Measurements from ENCODE around the gene MIOS. TPM values are rescaled to one million over a fixed set of nuclear protein-coding genes. Genes with fewer than 3 reads are reported as not detected.

MIOS gene
- total and polyA plus RNA-seq, 9 of the 15 experiments (the other 6 are each of a cell fraction or from before 2014, with no cell fraction given): 7.8 to 47.8 (median 30.6) TPM

GRCh38 chr7:7539711-7540110 lies 27.0 kb upstream of the MIOS start:
- DNase-seq (ENCODE audit: extremely low read depth in 1 of 4, low spot score in 3 of 4): no peak
- Histone ChIP-seq H3K4me1 (replicated peaks in 1 of 2; ENCODE audit: control insufficient read depth in 2 of 2, insufficient read depth in 2 of 2, low read length in 2 of 2) (no peaks in the 10 kb centered on the region), H3K36me3 (ENCODE audit: control insufficient read depth, insufficient read depth, low read length) (no peaks in the 10 kb centered on the region), H3K27ac (ENCODE audit: extremely low read depth, low read depth, low read length) (no peak overlapping the region), H3K4me2 (ENCODE audit: insufficient read depth, low read length) (no peak overlapping the region), H3K9ac (ENCODE audit: insufficient read depth in 1 of 2, low read depth in 2 of 2, low read length in 2 of 2) (no peak overlapping the region), H3K4me3 (no peak overlapping the region), H4K20me1 (replicated peaks; ENCODE audit: control insufficient read depth, insufficient read depth, low read length) (no peaks in the 10 kb centered on the region), H3K79me2 (ENCODE audit: control insufficient read depth, insufficient read depth, low read length) (no peaks in the 10 kb centered on the region), H3K9me1 (ENCODE audit: control insufficient read depth, insufficient read depth, low read length) (no peaks in the 10 kb centered on the region), H2AFZ (ENCODE audit: low read depth, low read length) (no peak overlapping the region), H3K27me3 (ENCODE audit: control insufficient read depth in 2 of 2, insufficient read depth in 2 of 2, low read length in 2 of 2) (0 out of 5 replicates have a peak, but pooled peaks cover 0 to 2% of the 10 kb centered on the region in 2 experiments), H3K9me3 (replicated peaks; ENCODE audit: control insufficient read depth, insufficient read depth, low read depth, low read length) (no peaks in the 10 kb centered on the region)
- TF ChIP-seq KLF10 (CRISPR knock-in tag; IDR thresholded peaks at IDR 0.05): no peak
- TF ChIP-seq ZNF717 (CRISPR knock-in tag; IDR thresholded peaks at IDR 0.05): no peak
- TF ChIP-seq, protein P1, sequence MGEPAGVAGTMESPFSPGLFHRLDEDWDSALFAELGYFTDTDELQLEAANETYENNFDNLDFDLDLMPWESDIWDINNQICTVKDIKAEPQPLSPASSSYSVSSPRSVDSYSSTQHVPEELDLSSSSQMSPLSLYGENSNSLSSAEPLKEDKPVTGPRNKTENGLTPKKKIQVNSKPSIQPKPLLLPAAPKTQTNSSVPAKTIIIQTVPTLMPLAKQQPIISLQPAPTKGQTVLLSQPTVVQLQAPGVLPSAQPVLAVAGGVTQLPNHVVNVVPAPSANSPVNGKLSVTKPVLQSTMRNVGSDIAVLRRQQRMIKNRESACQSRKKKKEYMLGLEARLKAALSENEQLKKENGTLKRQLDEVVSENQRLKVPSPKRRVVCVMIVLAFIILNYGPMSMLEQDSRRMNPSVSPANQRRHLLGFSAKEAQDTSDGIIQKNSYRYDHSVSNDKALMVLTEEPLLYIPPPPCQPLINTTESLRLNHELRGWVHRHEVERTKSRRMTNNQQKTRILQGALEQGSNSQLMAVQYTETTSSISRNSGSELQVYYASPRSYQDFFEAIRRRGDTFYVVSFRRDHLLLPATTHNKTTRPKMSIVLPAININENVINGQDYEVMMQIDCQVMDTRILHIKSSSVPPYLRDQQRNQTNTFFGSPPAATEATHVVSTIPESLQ (CRISPR knock-in tag; IDR thresholded peaks at IDR 0.05): no peak
- TF ChIP-seq ZNF655 (CRISPR knock-in tag; IDR thresholded peaks at IDR 0.05): no peak
- TF ChIP-seq DACH1 (IDR thresholded peaks at IDR 0.05; ENCODE audit: partially characterized antibody): no peak
- TF ChIP-seq, protein P2, sequence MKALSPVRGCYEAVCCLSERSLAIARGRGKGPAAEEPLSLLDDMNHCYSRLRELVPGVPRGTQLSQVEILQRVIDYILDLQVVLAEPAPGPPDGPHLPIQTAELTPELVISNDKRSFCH (CRISPR knock-in tag; IDR thresholded peaks at IDR 0.05): no peak
- TF ChIP-seq, protein P2 (tag; IDR thresholded peaks at IDR 0.05): no peak
- in situ Hi-C loops (cut with MboI): loop anchor here (5.0 kb wide), 3 partner anchors 117 to 572 kb away; no protein-coding TSS in a partner anchor
- ATAC-seq: no peak
- no peak for FAIRE-seq
- POLR2A ChIA-PET: no interaction called here
- intact Hi-C loops (cut with micrococcal nuclease): loop anchor here (5.0 kb wide), 3 partner anchors 117 to 572 kb away; no protein-coding TSS in a partner anchor
- BruUV-seq (replicated peaks): no TSS peak
- CTCF ChIA-PET (ENCODE audit: low intra/inter-chr PET ratio): interaction anchor here (1.0 kb wide), 1 partner anchor 115 kb away, joined by 3 read pairs; no protein-coding TSS in a partner anchor
- 10% methylated on average over 4 of the region's 4 CpGs for WGBS (ENCODE audit: insufficient coverage, low coverage, missing lambda C conversion rate)

Data from K562 (cell line).